G401 (cell line): ENCODE measurements around the gene AGAP9. TPM values are rescaled to one million over a fixed set of nuclear protein-coding genes. Genes with fewer than 3 reads are reported as not detected.
"Not testable (repeated sequence)": the region's sequence is repeated elsewhere in the genome, so short reads cannot be mapped to it uniquely, and the experiment has no call there.

Experiments used
- DNase-seq: peaks from one replicate; pipeline ENCODE4 v3.0.0-alpha.2; 2015; ENCODE audit warnings: low spot score
- in situ Hi-C: cut with HindIII; loops from 2 replicates; pipeline ENCODE4 v1.10.0; 2016; ENCODE audit warnings: low sequenced_read_pairs, mixed read lengths
- total RNA-seq: library from RNA; depleted of rRNA; stranded (reverse); fragments of >200 nt; shearing (Covaris generic); gene quantifications from 2 replicates; pipeline ENCODE4 v1.2.3, GENCODE V29; 2014; rRNA removed

Gene AGAP9
- 2.0 and 3.4 TPM in 2 replicates for total RNA-seq

DNA sequence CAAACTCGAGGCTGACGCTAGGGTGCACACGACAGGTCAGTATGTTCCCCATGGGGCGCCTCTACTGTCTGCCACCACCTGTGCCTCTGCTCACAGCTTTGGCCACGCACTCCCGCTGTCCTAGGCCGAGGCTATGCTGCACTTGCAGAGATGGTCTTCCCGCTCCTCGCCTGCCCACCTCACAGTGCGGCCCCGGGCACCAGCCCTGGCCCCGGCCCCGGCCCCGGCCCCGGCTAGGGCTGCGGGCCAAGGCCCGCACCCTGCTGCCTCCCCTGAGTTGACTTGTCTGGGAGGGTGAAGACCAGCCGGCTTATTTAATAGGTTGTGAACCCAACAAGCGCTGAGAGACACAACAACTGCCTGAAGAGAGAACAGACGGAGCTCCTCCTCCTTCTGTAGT, at the start of gene AGAP9:
Gene AGAP9, minus strand, starts transcription at position 164 of the 400 bp plus-strand sequence. Its CDS starts 112 bp downstream, at position 52.
- in situ Hi-C loops, DNase-seq: not testable (repeated sequence)

- in situ Hi-C loops, DNase-seq: not testable (repeated sequence)
These were observed 47.9 kb upstream of the AGAP9 start for GRCh38 chr10:47571138-47571912.

DNA sequence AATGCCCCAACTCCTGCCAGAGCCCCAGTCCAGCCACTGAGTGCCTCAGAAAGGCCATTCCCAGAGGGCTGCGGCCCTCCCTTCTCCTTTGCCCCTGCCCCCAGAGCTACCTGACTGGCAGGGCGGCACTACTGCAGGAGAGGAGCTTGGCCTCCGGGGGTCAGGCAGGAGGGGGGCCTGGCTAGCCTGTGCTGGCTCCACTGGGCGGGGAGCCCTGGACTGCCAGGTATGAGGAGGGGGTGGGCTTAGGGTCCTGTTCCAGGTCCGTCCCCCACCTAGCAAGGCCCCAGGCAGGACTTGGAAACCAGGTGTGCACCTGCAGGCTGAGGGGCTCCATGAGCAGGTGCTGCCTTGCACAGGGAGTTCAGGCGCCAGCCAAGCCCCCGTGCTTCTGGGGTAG, 43.3 kb upstream of the AGAP9 start:
- in situ Hi-C loops, DNase-seq: not testable (repeated sequence)

DNA sequence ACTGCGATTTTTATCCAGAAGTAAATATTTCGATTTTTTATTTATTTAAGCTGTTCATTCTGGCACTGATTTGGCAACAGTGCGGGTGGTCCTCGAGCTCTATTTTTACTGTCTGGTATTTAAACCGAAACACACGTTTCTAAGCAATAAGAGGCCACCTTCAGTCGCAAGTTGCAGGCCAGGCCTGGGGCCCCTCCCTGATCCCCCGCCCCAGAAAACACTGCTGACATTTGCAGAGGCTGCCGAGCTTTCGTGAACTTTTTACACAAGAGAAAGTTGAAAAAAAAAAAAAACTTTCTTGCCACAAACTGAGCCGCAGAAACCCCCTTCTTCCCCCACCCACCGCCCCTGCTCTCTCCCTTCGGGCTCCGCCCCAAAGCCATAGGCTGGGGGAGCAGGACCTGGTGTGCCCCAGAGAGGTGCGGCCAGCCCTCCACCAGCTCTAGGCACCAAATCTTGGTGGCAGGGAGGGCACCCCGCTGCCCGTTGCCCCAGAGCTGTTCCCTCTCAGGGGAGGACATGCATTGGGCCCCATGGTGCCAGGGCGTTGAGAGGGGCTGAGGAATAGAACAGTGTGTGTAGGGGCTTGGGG, 42.8 kb upstream of the AGAP9 start:
- DNase-seq, in situ Hi-C loops: not testable (repeated sequence)

- in situ Hi-C loops, result not testable (repeated sequence)
These were observed 42.1 kb upstream of the AGAP9 start for GRCh38 chr10:47565517-47565920.

GRCh38 chr10:47564953-47565352, 41.5 kb upstream of the AGAP9 start:
- DNase-seq, in situ Hi-C loops: not testable (repeated sequence)

More at GRCh38 chr10:47565517-47565920, 42.1 kb upstream of the AGAP9 start:
- DNase-seq, result not testable (repeated sequence)

DNA sequence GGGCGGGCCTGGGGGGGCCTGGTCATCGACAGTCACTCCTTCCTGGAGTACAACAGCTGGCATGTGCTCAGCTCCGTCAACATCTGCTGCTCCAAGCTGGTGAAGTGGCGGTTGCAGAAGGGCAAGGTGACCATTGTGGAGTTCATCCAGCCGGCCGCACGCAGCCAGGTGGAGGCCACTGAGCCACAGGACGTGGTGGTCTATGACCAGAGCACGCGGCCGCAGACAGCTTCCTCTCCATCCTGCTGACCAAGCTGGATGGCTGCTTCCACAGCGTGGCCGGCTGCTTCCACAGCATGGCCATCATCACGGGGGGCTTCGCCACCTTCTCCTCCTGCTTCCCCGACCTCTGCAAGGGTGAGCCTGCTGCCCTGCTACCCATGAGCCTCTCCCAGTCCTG, 40.9 kb upstream of the AGAP9 start:
- in situ Hi-C loops, DNase-seq: not testable (repeated sequence)

GRCh38 chr10:47560452-47560851, 37.0 kb upstream of the AGAP9 start:
- in situ Hi-C loops, DNase-seq: not testable (repeated sequence)

DNA sequence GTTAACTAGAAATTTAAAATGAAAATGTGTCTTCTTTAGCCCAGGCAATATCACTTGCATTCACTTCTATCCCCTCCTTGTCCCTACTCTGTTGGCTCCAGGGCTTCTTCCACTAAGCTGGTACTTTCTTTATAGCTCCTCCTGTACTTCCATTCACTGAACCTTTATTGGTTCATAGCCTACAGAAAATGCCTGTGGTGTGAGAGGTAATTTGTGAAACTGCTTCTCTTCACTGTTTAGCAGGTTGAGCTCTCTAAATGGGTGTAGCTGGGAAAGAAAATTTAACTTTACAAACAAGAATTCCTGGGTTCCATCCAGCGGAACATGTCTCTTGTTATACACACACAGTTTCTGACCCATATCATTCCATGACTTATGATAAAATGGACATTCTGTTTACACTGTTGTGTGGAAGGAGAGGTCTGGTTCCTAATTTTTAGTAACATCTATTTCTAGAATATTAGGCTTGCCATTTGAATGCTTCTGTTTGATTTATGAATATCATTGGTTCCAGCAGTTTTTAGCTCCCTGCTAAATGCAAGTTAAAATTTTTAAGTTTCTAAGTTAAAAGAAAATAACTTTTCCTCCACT, 36.4 kb upstream of the AGAP9 start:
- in situ Hi-C loops, DNase-seq: not testable (repeated sequence)

DNA sequence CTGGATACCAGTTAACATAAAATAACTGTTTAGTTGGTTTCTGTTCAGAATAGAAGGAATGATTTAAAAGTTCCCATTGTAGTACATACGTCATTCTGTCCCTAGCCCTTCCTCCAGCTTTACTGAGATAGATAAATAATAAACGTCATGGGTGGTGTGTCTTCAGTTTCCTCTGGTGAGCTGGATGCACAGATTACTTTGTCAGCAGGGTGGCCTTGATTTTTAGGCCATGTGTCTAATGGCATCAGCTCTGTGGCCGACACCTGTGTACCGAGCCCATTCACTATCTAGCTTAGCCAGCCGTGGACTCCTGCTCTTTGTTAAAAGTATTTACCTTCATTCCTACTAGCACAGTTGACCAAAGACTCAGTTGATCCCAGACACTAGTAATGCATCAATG, 34.7 kb upstream of the AGAP9 start:
- in situ Hi-C loops, DNase-seq: not testable (repeated sequence)

DNA sequence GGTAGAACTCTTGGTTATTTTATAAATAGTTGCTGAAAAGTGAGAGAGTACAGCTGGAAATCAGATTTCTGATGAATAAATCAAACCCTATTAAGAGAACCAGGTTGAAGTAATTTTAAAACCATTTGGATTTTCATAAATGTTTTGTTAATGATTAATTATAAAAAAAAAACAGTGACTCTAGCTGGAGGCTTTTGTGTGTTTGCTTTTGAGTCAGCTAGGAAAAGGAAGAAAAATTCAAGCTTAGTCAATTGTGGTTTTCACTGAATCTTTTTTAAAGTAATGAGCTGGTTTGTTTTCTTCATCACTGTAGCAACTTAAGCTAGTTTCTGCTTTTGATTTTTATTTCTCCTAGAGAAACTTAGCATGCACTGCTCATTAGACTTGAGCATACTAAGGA, 34.2 kb upstream of the AGAP9 start:
- DNase-seq, in situ Hi-C loops: not testable (repeated sequence)

DNA sequence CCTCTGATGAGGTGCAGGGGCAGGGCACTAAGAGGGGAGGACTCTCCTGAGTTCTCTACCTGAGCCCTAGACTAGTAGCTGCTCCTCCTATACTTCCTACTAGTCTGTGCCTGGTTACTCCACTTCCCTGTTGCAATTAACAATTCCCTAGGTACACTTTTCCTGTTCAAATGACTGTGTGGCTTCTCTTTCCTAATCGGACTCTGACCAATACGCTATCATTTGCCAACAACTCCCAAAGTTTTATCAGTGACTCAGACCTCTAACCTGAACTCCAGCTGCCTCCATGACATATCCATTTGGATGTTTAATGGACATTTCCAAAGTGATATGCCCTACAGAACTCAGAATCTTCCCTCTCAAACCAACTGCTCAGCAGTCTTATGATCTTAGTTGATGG, 31.9 kb upstream of the AGAP9 start:
- DNase-seq, in situ Hi-C loops: not testable (repeated sequence)

- in situ Hi-C loops, DNase-seq: not testable (repeated sequence)
These were observed 31.1 kb upstream of the AGAP9 start for GRCh38 chr10:47554552-47554951.

GRCh38 chr10:47553860-47554247, 30.4 kb upstream of the AGAP9 start:
- in situ Hi-C loops, result not testable (repeated sequence)
- peak; percentile 11 for DNase-seq

GRCh38 chr10:47553214-47553859, 29.9 kb upstream of the AGAP9 start:
- peak; percentile 88 for DNase-seq
- in situ Hi-C loops, result not testable (repeated sequence)

DNA sequence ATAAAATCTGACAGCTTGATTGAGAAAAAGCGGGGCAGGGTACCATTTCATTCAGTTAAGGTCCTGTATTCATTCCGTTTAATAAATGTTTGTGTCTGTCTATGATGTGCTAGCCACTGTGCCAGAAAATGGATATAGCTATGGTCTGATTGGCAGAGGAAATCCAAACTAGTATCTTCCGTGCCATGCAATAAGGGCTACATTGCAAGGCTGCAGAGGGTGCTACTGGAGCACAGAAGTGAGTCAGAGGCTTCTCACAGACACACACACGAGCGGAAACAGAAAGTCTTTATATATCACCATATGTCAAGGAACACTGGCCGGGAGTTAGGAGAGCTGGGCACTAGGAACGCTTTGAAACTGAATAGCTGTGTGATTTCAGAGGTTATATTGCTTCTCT, 29.3 kb upstream of the AGAP9 start:
- DNase-seq, result peak; percentile 52
- in situ Hi-C loops, result not testable (repeated sequence)

GRCh38 chr10:47547286-47547685, 23.8 kb upstream of the AGAP9 start:
- DNase-seq, in situ Hi-C loops: not testable (repeated sequence)

GRCh38 chr10:47536430-47536829, 13.0 kb upstream of the AGAP9 start:
- DNase-seq, in situ Hi-C loops: not testable (repeated sequence)

GRCh38 chr10:47502313-47502712, 21.1 kb downstream of the AGAP9 start:
- DNase-seq, in situ Hi-C loops: not testable (repeated sequence)
